HepG2 (cell line): ENCODE data around the gene TAP1. TPM values are rescaled to one million over a fixed set of nuclear protein-coding genes. Genes with fewer than 3 reads are reported as not detected.
A peak's percentile ranks its signal among the peaks of the same experiment; 100 is the strongest.

Experiments
- CEBPZ ChIP-seq: IDR thresholded peaks from 2 replicates; pipeline ENCODE4 v1.6.1; 2012; ENCODE audit warnings: low read length, improper control_type of control experiment
- EEA1 ChIP-seq: sonication (generic); formaldehyde crosslinking; IDR thresholded peaks from 2 replicates; pipeline ENCODE4 v1.5.1; 2020; ENCODE audit warnings: mild to moderate bottlenecking, missing genetic modification reagents, borderline replicate concordance
- GATA4 ChIP-seq: sonication (generic); IDR thresholded peaks from 2 replicates; pipeline ENCODE4 v1.6.1; 2016; ENCODE audit warnings: antibody characterized with exemption, low read depth, borderline replicate concordance
- IRX3 ChIP-seq: sonication (generic); formaldehyde crosslinking; IDR thresholded peaks from 2 replicates; pipeline ENCODE4 v1.8.1; 2023; ENCODE audit warnings: mild to moderate bottlenecking, low read depth, missing genetic modification reagents, borderline replicate concordance
- KDM5A ChIP-seq: fragments of 200-600 bp; sonication (generic); IDR thresholded peaks from 2 replicates; pipeline ENCODE4 v1.7.0; 2018; ENCODE audit warnings: antibody characterized with exemption, mild to moderate bottlenecking, low read length, borderline replicate concordance
- NFRKB ChIP-seq: fragments of 450-650 bp; IDR thresholded peaks from 2 replicates; pipeline ENCODE4 v1.6.1; 2017
- SOX5 ChIP-seq: IDR thresholded peaks from 2 replicates; pipeline ENCODE4 v1.6.1; 2016; ENCODE audit warnings: borderline replicate concordance
- YEATS2 ChIP-seq: sonication (generic); formaldehyde crosslinking; IDR thresholded peaks from 2 replicates; pipeline ENCODE4 v1.4.0; 2020; ENCODE audit warnings: missing genetic modification reagents, borderline replicate concordance
- ZFP90 ChIP-seq: sonication (generic); formaldehyde crosslinking; IDR thresholded peaks from 2 replicates; pipeline ENCODE4 v1.8.0; 2022; ENCODE audit warnings: missing genetic modification reagents, mild to moderate bottlenecking, inconsistent platforms, borderline replicate concordance
- ZKSCAN5 ChIP-seq: sonication (generic); formaldehyde crosslinking; IDR thresholded peaks from 2 replicates; pipeline ENCODE4 v1.5.1; 2020; ENCODE audit warnings: mild to moderate bottlenecking, missing genetic modification reagents
- ZNF101 ChIP-seq: sonication (generic); formaldehyde crosslinking; IDR thresholded peaks from 2 replicates; pipeline ENCODE4 v1.4.0; 2020; ENCODE audit warnings: mild to moderate bottlenecking, low read depth, missing genetic modification reagents, borderline replicate concordance
- ZNF136 ChIP-seq: sonication (generic); formaldehyde crosslinking; IDR thresholded peaks from 2 replicates; pipeline ENCODE4 v1.8.1; 2022; ENCODE audit warnings: low read depth, mild to moderate bottlenecking, moderate library complexity, missing genetic modification reagents
- ZNF180 ChIP-seq: sonication (generic); formaldehyde crosslinking; IDR thresholded peaks from 2 replicates; pipeline ENCODE4 v1.4.0; 2020; ENCODE audit warnings: low read depth, missing genetic modification reagents, borderline replicate concordance
- ZNF264 ChIP-seq: sonication (generic); formaldehyde crosslinking; IDR thresholded peaks from 2 replicates; pipeline ENCODE4 v1.4.0; 2020; ENCODE audit warnings: missing genetic modification reagents
- ZNF367 ChIP-seq: sonication (generic); formaldehyde crosslinking; IDR thresholded peaks from 2 replicates; pipeline ENCODE4 v1.4.0; 2020; ENCODE audit warnings: missing genetic modification reagents, borderline replicate concordance
- ZNF563 ChIP-seq: sonication (generic); formaldehyde crosslinking; IDR thresholded peaks from 2 replicates; pipeline ENCODE4 v1.8.0; 2022; ENCODE audit warnings: mild to moderate bottlenecking, moderate library complexity, missing genetic modification reagents
- ZNF598 ChIP-seq: sonication (generic); formaldehyde crosslinking; IDR thresholded peaks from 2 replicates; pipeline ENCODE4 v1.5.1; 2020; ENCODE audit warnings: mild to moderate bottlenecking, missing genetic modification reagents, borderline replicate concordance
- polyA plus RNA-seq, 8 experiments: library from polyadenylated mRNA; depleted of rRNA in 3 of 8; stranded (reverse) in 7 of 8; unstranded in 1 of 8; fragments of >200 nt; fragmentation: Illumina TruSeq in 4 of 8; extraction: Trizol in 4 of 8; gene quantifications; 2 replicates each; pipeline versions ENCODE4 v1.2.1 to v1.2.3, GENCODE V29; 2011 to 2016; ENCODE audit warnings: low read depth in 4 of 8, missing spikeins in 1 of 8, mixed read lengths in 1 of 8; ENCODE audit not compliant: insufficient read depth in 1 of 8
- total RNA-seq, 5 experiments: library from RNA; depleted of rRNA; stranded (reverse); fragments of >200 nt; fragmentation: Illumina TruSeq; extraction: Trizol; gene quantifications; 2 replicates each; pipeline ENCODE4 v1.2.3, GENCODE V29; 2016; ENCODE audit warnings: low read depth in 1 of 5
- TF ChIP-seq, protein P1 (sequence below), 2 experiments: sonication (generic) in 1 of 2; formaldehyde crosslinking in 1 of 2; IDR thresholded peaks; 2 replicates each; pipeline versions ENCODE4 v1.4.0 to v1.6.1; 2018 to 2020; ENCODE audit warnings: missing genetic modification reagents in 2 of 2, borderline replicate concordance in 1 of 2, low read depth in 1 of 2, mild to moderate bottlenecking in 1 of 2, missing biosample characterization in 1 of 2
- TF ChIP-seq, protein P2 (sequence below): sonication (generic); formaldehyde crosslinking; IDR thresholded peaks from 2 replicates; pipeline ENCODE4 v1.9.0; 2021; ENCODE audit warnings: missing genetic modification reagents, mild to moderate bottlenecking, borderline replicate concordance
- TF ChIP-seq, protein P3 (sequence below): IDR thresholded peaks from 2 replicates; pipeline ENCODE4 v1.6.1; 2016; ENCODE audit warnings: low read depth, control low read depth

Gene TAP1
- total and polyA plus RNA-seq, 2 of the 13 experiments (the other 11 are each of a cell fraction or from before 2014, with no cell fraction given), result 31.2 to 52.2 TPM

DNA sequence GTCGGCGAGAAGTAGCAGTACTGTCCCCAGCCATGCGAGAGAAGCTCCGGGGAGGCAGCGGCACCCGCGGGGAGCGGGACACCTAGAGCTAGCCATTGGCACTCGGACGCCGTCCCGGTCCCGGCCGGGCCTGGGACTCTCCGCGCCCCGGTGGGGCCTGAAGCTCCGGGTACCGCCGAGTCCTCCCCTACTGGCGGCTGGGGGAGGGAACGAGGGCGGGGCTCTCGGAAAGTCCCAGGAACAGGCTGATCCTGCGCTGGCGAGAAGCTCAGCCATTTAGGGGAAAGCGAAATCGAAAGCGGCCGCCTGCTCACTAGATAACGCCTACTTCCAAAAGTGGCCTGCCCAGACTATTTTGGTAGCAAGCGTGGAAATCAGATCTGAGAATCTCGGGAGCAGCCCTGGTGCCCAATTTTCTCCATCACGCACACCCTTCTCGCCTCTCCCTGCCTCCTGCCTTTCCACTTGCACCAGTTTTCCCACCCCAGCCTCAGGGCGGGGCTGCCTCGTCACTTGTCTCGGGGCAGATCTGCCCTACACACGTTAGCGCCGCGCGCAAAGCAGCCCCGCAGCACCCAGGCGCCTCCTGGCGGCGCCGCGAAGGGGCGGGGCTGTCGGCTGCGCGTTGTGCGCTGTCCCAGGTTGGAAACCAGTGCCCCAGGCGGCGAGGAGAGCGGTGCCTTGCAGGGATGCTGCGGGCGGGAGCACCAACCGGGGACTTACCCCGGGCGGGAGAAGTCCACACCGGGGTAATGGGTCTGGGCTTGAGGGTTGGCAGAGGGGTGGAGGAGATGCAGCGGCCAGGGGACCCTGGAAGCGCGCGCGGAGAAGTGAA lies at the start of gene TAP1, which contains the start of gene PSMB9 (continued):
- TF ChIP-seq KDM5A (peak; percentile 58; the same call in 1 of the 2 replicates), CEBPZ (no peak), NFRKB (no peak), ZNF180 (CRISPR knock-in tag) (no peak), ZNF563 (CRISPR knock-in tag) (peak; percentile 85), IRX3 (CRISPR knock-in tag) (peak; percentile 72; the same call in 1 of the 2 replicates), ZNF598 (CRISPR knock-in tag) (peak; percentile 52; the same call in 1 of the 2 replicates), YEATS2 (CRISPR knock-in tag) (peak; percentile 48; the same call in 1 of the 2 replicates), ZFP90 (CRISPR knock-in tag) (peak; percentile 27; the same call in 1 of the 2 replicates), SOX5 (CRISPR knock-in tag) (no peak), ZKSCAN5 (CRISPR knock-in tag) (0 out of 2 replicates have a peak, but pooled peaks have one; percentile 26), ZNF264 (peak; percentile 51; the same call in 1 of the 2 replicates), EEA1 (no peak; the same call in none of the 2 replicates), ZNF136 (CRISPR knock-in tag) (no peak; the same call in none of the 2 replicates), GATA4 (0 out of 2 replicates have a peak, but pooled peaks have one; percentile 53), ZNF101 (CRISPR knock-in tag) (no peak), ZNF367 (CRISPR knock-in tag) (no peak)
- TF ChIP-seq, protein P1, sequence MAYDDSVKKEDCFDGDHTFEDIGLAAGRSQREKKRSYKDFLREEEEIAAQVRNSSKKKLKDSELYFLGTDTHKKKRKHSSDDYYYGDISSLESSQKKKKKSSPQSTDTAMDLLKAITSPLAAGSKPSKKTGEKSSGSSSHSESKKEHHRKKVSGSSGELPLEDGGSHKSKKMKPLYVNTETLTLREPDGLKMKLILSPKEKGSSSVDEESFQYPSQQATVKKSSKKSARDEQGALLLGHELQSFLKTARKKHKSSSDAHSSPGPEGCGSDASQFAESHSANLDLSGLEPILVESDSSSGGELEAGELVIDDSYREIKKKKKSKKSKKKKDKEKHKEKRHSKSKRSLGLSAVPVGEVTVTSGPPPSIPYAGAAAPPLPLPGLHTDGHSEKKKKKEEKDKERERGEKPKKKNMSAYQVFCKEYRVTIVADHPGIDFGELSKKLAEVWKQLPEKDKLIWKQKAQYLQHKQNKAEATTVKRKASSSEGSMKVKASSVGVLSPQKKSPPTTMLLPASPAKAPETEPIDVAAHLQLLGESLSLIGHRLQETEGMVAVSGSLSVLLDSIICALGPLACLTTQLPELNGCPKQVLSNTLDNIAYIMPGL (CRISPR knock-in tag; IDR thresholded peaks at IDR 0.05; ENCODE audit: borderline replicate concordance in 1 of 2, low read depth in 1 of 2), result peak; percentile 94 to 98
- TF ChIP-seq, protein P2, sequence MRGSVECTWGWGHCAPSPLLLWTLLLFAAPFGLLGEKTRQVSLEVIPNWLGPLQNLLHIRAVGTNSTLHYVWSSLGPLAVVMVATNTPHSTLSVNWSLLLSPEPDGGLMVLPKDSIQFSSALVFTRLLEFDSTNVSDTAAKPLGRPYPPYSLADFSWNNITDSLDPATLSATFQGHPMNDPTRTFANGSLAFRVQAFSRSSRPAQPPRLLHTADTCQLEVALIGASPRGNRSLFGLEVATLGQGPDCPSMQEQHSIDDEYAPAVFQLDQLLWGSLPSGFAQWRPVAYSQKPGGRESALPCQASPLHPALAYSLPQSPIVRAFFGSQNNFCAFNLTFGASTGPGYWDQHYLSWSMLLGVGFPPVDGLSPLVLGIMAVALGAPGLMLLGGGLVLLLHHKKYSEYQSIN (CRISPR knock-in tag), result no peak
- TF ChIP-seq, protein P3, sequence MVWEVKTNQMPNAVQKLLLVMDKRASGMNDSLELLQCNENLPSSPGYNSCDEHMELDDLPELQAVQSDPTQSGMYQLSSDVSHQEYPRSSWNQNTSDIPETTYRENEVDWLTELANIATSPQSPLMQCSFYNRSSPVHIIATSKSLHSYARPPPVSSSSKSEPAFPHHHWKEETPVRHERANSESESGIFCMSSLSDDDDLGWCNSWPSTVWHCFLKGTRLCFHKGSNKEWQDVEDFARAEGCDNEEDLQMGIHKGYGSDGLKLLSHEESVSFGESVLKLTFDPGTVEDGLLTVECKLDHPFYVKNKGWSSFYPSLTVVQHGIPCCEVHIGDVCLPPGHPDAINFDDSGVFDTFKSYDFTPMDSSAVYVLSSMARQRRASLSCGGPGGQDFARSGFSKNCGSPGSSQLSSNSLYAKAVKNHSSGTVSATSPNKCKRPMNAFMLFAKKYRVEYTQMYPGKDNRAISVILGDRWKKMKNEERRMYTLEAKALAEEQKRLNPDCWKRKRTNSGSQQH, result no peak
